Uterus (tissue), 4 donors: ENCODE results near the gene TLE1. TPM values are rescaled to one million over a fixed set of nuclear protein-coding genes. Genes with fewer than 3 reads are reported as not detected.
A peak's percentile ranks its signal among the peaks of the same experiment; 100 is the strongest.

Experiments used
- DNase-seq, 2 donors: peaks; one replicate each; pipeline ENCODE4 v3.0.0-alpha.2; 2019 to 2020
- H3K27ac ChIP-seq, 2 donors: fragments of 200-600 bp; sonication (generic); 1 replicate in 1 of 2; 2 replicates in 1 of 2; pipeline ENCODE4 v1.5.1; 2016 to 2018
- H3K27me3 ChIP-seq, 2 donors: fragments of 200-600 bp; sonication (generic); one replicate each; pipeline ENCODE4 v1.5.1; 2018 to 2019; ENCODE audit warnings: control low read depth in 1 of 2
- H3K36me3 ChIP-seq, 2 donors: fragments of 200-600 bp; sonication (generic); one replicate each; pipeline ENCODE4 v1.5.1; 2019; ENCODE audit warnings: control low read depth in 1 of 2
- H3K4me1 ChIP-seq, 2 donors: fragments of 200-600 bp; sonication (generic); one replicate each; pipeline ENCODE4 v1.5.1; 2018 to 2019; ENCODE audit warnings: control low read depth in 1 of 2
- H3K4me3 ChIP-seq, 2 donors: fragments of 200-600 bp; sonication (generic); 1 replicate in 1 of 2; 2 replicates in 1 of 2; pipeline ENCODE4 v1.5.1; 2018 to 2019; ENCODE audit warnings: mild to moderate bottlenecking in 1 of 2
- H3K9me3 ChIP-seq, 2 donors: fragments of 200-600 bp; sonication (generic); one replicate each; pipeline ENCODE4 v1.5.1; 2019; ENCODE audit warnings: control low read depth in 1 of 2
- CTCF ChIP-seq, 4 experiments: fragments of 200-600 bp in 2 of 4; fragments of 450-650 bp in 2 of 4; sonication (generic) in 2 of 4; IDR thresholded peaks; one replicate each; pipeline ENCODE4 v1.5.1; 2016 to 2019; ENCODE audit warnings: antibody characterized with exemption in 4 of 4, mild to moderate bottlenecking in 2 of 4, moderate library complexity in 1 of 4
- POLR2A ChIP-seq, 2 donors: fragments of 450-650 bp; IDR thresholded peaks; one replicate each; pipeline ENCODE4 v1.6.1; 2016; ENCODE audit warnings: antibody characterized with exemption in 2 of 2, mild to moderate bottlenecking in 1 of 2, moderate library complexity in 1 of 2
- intact Hi-C: fragments of 100-400 bp; cut with DNase I; formaldehyde crosslinking; loops from one replicate; pipeline ENCODE4 v1.15.1; 2023; ENCODE audit warnings: low total_unique reads
- total RNA-seq, 4 donors: library from RNA; depleted of rRNA in 3 of 4; stranded (reverse); fragments of >200 nt in 3 of 4; gene quantifications; one replicate each; pipeline versions ENCODE4 v1.1.0 to v1.2.4, GENCODE V29; 2014 to 2023
- donor health status: DM: yes; HTN: yes; CAD: no.

TLE1 gene
- total RNA-seq, 4 donors from 2014 or later, result 31.0 to 124 (median 62.6) TPM

- Histone ChIP-seq H3K36me3 (no peaks in the 10 kb centered on the region), H3K9me3 (no peaks in the 10 kb centered on the region), H3K27ac (no peak overlapping the region), H3K4me1 (no peaks in the 10 kb centered on the region), H3K4me3 (no peak overlapping the region), H3K27me3 (no peaks in the 10 kb centered on the region)
- no peak for DNase-seq
- intact Hi-C loops, result no loop called here
- no peak for TF ChIP-seq CTCF (IDR thresholded peaks at IDR 0.05)
- TF ChIP-seq POLR2A (IDR thresholded peaks at IDR 0.05), result no peak
Measured at GRCh38 chr9:81625969-81626368, 63.4 kb downstream of the TLE1 start.

GRCh38 chr9:81623778-81624177 is 65.6 kb downstream of the TLE1 start:
- TF ChIP-seq CTCF (IDR thresholded peaks at IDR 0.05) (no peak), POLR2A (IDR thresholded peaks at IDR 0.05) (no peak)
- intact Hi-C loops, result no loop called here
- Histone ChIP-seq H3K9me3 (no peaks in the 10 kb centered on the region), H3K4me1 (no peaks in the 10 kb centered on the region), H3K4me3 (no peak overlapping the region), H3K27ac (no peak overlapping the region), H3K36me3 (no peaks in the 10 kb centered on the region), H3K27me3 (no peaks in the 10 kb centered on the region)
- DNase-seq, result no peak

GRCh38 chr9:81622471-81623255 is 66.7 kb downstream of the TLE1 start:
- no peak for DNase-seq
- H3K27me3 ChIP-seq, result no peaks in the 10 kb centered on the region
- H3K27ac ChIP-seq, result no peak overlapping the region
- intact Hi-C loops, result no loop called here
- no peaks in the 10 kb centered on the region for H3K9me3 ChIP-seq
- no peak overlapping the region for H3K4me3 ChIP-seq
- TF ChIP-seq POLR2A (IDR thresholded peaks at IDR 0.05), result no peak
- no peak for TF ChIP-seq CTCF (IDR thresholded peaks at IDR 0.05)
- no peaks in the 10 kb centered on the region for H3K36me3 ChIP-seq
- no peaks in the 10 kb centered on the region for H3K4me1 ChIP-seq

GRCh38 chr9:81621785-81622259 is 67.5 kb downstream of the TLE1 start:
- Histone ChIP-seq H3K27ac (peak overlapping the region; percentile 25 to 48), H3K36me3 (no peaks in the 10 kb centered on the region), H3K27me3 (no peaks in the 10 kb centered on the region), H3K4me1 (no peaks in the 10 kb centered on the region), H3K9me3 (no peaks in the 10 kb centered on the region), H3K4me3 (no peak overlapping the region)
- TF ChIP-seq POLR2A (IDR thresholded peaks at IDR 0.05), result no peak
- no peak for TF ChIP-seq CTCF (IDR thresholded peaks at IDR 0.05)
- intact Hi-C loops, result no loop called here
- DNase-seq, result no peak

GRCh38 chr9:81621118-81621517 is 68.2 kb downstream of the TLE1 start:
- H3K4me1 ChIP-seq, result no peaks in the 10 kb centered on the region
- TF ChIP-seq CTCF (IDR thresholded peaks at IDR 0.05), result no peak
- TF ChIP-seq POLR2A (IDR thresholded peaks at IDR 0.05), result no peak
- intact Hi-C loops, result no loop called here
- no peaks in the 10 kb centered on the region for H3K36me3 ChIP-seq
- H3K9me3 ChIP-seq, result no peaks in the 10 kb centered on the region
- no peak for DNase-seq
- no peak overlapping the region for H3K4me3 ChIP-seq
- no peaks in the 10 kb centered on the region for H3K27me3 ChIP-seq
- peak overlapping the region; percentile 25 to 48 for H3K27ac ChIP-seq
